Retina (tissue), 1 donor: ENCODE data around the gene ARHGAP36.

ENCODE experiments used
- DNase-seq: peaks from one replicate; pipeline ENCODE4 v3.0.0-alpha.2; 2016

The ARHGAP36 gene, protein sequence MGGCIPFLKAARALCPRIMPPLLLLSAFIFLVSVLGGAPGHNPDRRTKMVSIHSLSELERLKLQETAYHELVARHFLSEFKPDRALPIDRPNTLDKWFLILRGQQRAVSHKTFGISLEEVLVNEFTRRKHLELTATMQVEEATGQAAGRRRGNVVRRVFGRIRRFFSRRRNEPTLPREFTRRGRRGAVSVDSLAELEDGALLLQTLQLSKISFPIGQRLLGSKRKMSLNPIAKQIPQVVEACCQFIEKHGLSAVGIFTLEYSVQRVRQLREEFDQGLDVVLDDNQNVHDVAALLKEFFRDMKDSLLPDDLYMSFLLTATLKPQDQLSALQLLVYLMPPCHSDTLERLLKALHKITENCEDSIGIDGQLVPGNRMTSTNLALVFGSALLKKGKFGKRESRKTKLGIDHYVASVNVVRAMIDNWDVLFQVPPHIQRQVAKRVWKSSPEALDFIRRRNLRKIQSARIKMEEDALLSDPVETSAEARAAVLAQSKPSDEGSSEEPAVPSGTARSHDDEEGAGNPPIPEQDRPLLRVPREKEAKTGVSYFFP

GRCh38 chrX:131058136-131058868 is at the start of gene ARHGAP36:
ARHGAP36 (plus strand) TSS chrX:131058346; CDS start chrX:131081666, 23,320 bp downstream.
- DNase-seq = peak; percentile 36

DNA sequence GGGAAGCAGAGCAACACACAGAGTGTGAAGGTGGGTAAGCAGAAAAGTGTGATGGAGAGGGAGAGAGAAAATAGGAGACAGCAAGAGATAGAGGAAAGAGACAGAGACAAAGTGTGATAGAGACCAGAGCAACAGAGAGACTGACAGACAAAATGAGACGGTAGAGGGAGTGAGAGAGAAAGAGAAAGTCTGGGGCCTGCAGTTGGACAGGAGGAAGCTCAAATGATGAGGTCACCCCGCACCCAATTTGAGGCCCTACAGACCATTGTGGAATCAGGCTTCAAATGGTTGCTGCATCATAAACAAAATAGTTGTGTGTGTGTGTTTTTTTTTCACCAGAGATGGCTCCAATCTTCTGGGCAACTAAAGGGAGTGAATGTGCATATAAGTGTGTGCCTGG is 48.0 kb upstream of the ARHGAP36 start:
- no peak for DNase-seq

- no peak for DNase-seq
Observed at GRCh38 chrX:131025336-131025735, 32.8 kb upstream of the ARHGAP36 start.

GRCh38 chrX:131032354-131033230 is 25.6 kb upstream of the ARHGAP36 start:
- DNase-seq = no peak

GRCh38 chrX:131034063-131034462 is 24.1 kb upstream of the ARHGAP36 start:
- no peak for DNase-seq

DNA sequence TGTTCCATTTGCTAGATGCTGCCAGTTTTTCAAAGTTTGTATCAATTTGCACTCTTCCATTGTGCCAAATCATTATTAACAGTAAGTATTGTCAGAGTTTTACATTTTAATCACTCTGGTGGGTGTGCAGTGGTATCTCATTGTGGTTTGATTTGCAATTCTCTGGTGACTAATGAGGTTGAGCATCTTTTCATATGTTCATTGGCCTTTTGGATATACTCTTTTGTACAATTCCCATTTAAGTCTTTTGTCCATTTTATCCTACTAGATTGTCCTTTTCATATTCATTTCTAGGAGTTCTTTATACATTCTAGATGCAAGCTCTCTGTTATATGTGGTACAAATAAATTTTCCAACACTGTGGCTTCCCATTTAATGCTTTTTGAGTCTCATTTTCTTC is 17.4 kb upstream of the ARHGAP36 start:
- DNase-seq = no peak

DNA sequence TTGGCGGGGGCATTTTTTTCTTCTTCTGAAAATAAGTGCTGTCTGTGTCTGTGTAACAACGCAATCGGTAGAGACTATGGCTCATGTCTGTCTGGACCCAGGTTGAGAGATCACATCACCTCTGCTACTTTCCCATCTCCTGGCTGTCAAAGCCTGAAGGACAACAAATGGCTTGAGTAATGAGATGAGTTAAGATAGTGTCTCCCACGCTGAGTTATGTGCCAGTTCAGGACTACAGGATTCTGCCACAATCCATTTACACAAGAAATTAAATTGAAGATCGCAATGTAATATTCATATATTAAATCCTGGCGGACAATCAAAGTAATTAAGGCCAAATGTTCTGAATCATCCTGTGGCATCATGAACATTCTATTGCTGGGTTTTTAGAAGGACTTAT is 16.5 kb upstream of the ARHGAP36 start:
- no peak for DNase-seq

GRCh38 chrX:131045726-131046125 is 12.4 kb upstream of the ARHGAP36 start:
- no peak for DNase-seq

DNA sequence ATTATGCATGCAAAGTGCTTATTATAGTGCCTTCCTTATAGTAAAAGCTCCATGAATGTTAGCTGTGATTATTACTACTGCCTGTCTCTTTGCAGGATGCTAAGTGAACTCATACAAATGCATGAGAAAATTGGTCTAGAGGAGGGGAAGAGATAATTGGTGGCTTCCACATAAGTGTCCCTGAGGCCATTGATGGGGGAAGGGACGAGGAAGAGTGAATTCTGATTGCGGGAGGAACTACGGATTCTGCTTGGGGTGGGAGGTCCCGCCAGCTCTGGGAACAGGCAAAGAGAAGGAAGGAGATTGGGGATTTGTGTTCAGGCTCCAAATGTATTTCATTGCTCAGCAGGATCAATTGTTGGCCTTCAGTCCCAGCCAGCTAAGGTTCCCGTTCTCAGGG is 11.6 kb upstream of the ARHGAP36 start:
- no peak for DNase-seq

GRCh38 chrX:131047180-131047579 is 11.0 kb upstream of the ARHGAP36 start:
- DNase-seq = no peak

DNA sequence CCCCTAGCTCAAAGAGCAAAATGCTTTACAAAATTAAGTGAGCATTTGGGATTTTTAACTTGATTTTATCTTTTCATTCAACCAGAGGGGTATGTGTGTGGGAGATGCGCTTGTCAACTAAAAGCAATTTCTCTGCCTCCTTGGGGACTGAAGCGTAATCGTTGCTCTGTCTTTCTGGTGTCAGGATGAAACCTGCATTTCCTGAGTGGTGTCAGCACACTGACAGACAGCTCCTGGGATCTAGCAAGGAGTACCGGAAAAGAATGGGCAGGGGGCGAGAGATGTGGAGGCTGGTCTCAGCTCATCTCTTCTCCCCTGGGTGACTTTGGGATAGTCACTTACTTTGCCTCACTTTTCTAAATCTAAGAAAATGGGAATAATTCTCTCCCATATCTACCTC is 5.1 kb upstream of the ARHGAP36 start:
- DNase-seq = no peak

DNA sequence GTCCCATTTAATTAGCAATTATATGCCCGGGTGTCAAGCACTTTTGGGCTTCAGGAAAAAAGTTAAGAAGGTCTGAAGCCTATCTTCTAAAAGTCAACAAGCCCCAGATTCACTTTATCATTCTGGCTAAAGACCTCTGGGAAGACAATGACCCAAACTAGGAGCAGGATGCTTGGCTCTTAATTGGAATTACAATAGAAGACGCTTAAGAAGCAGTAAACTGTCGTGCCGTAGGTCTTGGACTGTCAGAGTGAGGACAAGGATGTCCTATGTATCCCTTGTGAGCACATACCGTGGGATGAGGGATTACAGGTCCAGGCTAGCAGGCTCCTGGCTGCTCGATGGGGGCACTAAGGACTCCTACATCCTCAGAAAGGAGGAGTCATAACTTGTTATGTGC is 3.2 kb upstream of the ARHGAP36 start:
- no peak for DNase-seq

DNA sequence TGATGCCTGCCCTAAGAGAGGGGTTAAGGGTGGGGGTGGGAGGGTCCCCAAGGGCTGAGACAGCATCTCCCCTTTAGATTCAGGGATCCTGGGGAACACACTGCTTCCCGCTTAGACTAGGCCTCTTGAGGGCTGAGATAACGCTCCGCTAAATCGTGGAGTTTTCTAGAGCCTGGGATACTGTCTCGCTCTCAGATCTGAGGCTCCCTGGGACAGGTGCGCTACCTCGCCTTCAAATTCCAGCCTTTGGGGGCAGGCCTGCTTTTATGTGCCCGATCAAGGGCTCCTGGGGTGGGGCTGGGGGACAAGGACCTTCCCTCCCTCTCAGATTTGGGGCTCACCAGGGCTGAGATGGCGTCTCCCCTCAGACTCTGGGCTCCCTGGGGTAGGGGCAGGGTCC is 440 bp upstream of the ARHGAP36 start:
- no peak for DNase-seq

DNA sequence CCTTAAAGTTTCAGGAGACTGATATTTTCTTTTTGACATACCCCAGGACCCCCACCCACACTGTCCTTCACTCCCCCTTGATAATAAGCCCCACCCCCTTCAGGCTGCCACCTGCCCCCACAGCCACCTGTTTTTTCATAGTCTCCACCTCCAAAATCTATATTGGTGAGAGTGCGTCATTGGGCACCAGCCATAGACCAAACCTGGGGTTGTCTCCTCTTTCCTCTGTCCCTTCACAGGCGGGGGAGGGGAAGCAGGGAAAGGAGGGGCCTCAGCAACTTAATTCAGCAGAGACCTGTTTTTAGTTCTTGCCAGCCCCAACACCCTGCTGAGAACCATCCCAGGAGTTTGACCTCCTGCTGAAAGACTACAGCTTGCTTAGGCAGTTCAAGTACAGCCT is 1.1 kb downstream of the ARHGAP36 start:
- no peak for DNase-seq

- no peak for DNase-seq
Observed at GRCh38 chrX:131060147-131060546, 2.0 kb downstream of the ARHGAP36 start.

DNA sequence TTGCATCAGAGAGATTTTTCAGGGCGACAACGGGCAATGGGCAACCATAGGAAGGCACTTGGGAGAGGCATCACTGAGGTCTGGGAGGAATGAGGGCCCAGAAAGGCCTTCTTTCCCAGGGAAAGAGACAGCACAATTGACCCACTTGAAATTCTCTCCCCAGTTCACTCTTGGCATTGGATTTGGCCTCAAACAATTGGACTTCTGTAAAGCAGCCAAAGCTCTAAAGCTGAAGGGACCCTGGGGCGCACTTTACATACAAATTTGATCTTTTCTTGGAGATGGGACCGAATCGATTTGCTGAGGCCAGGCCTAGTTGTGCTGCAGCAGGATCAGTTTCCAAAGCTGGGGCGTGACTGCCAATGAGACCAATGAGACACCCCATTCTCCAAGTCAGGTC is 3.2 kb downstream of the ARHGAP36 start:
- DNase-seq = no peak

DNA sequence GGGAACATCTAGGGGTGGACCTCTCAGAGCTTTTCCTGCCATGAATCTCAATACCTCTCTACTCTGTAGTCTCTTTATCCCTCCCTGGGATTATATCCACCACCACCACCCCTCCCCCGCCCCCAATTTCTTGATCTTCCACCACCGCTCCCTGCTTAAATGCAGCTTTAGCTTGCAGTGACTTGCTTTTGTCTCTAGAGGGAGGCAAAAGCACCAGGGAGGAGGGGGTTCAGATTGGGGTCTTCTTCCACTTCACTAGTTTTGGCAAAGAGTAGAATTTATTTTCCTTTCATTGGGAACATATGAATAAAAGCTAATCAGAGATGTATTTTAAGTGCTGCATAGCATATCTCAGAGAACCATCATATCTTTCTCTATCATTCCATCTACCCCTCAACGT is 5.5 kb downstream of the ARHGAP36 start:
- no peak for DNase-seq

- no peak for DNase-seq
Observed at GRCh38 chrX:131066237-131066636, 8.1 kb downstream of the ARHGAP36 start.

DNA sequence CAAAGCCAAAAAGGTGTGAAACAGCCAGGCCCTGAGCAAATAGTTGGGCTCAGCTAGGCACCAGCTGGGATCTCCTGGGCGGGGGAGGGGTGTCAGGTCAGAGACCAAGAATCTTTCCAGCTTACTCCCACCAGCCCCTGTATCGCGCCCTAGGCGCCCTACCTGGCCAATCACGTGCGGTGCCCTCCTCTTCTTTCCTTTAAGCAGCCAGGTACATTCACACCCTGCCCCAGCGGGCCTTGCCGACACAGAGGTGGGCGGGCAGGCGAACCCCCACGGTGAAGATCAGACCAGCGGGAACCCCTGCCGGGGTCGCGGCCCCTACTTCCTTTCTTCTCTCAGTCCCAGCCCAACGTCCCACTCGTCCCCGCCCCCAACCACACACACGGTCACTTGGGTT is 9.1 kb downstream of the ARHGAP36 start:
- no peak for DNase-seq

- DNase-seq = peak; percentile 38
Observed at GRCh38 chrX:131067846-131068745, 9.9 kb downstream of the ARHGAP36 start.

DNA sequence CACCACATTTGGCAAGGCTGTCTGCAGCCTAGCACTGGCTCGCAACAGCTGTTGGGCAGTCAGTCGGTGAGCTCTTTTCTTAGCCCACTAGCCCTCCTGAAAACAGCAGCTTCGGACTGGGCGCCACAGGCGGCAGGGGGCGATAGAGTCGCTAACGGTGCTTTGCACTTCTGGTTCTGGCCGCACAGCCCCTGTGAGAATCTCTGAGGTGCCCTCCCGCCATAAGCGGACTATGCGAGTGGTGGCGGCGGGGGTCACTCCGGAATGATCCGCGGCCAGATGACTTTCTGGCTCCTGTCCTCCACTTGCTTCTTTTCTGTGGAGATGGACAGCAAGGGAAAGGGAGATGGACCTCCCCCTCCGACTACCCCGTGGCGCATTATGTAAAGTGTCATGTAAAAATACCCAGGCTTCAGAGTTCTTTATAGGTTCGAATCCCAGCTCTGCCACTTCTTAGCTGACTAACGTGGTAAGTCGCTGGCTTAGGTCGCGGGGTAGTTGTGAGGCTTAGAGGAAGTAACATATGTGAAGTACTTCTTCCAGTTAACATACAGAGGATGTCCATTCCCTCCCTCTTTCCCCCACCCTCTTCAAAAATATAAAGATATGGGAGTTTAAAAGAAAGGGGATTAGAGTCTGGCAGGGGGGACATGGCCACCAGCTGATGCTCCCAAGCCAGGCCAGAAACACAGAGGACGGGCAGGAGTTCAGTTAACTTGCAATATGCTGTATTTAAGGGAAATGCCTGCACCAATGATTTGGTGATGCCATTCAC is 11.0 kb downstream of the ARHGAP36 start:
- peak; percentile 65 for DNase-seq
